ENCODE results near the gene PMP22.

Gene PMP22

DNA sequence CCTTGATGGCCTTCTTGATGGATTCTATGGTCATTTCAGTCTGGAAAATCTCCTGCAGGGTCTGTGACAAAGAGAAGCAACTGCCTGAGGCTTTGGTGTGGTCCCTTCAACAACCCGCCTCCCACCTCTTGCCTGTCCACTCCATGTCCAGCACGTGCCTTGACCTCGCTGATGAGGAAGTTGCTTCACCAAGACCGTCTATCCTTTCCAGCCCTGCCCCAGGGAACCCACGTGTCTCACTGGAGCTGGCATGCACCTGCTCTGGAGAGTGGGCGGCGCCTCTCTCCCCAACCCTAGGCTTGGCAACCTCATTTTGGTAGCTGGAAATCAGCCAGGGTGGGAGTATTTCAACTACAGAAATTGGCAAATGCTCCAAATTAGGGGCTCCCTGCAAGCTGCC is 43.6 kb upstream of the PMP22 start:
- Histone ChIP-seq H3K27ac (ENCODE audit: low read length) (no peak overlapping the region), H2AFZ (ENCODE audit: low read depth, low read length) (no peak overlapping the region), H3K79me2 (ENCODE audit: low read length) (no peaks in the 10 kb centered on the region), H3K4me3 (ENCODE audit: low read length) (no peak overlapping the region), H3K36me3 (replicated peaks; ENCODE audit: low read depth, low read length) (no peaks in the 10 kb centered on the region), H4K20me1 (ENCODE audit: insufficient read depth, low read length) (no peaks in the 10 kb centered on the region), H3K9me3 (ENCODE audit: insufficient read depth, low read length) (no peaks in the 10 kb centered on the region), H3K4me1 (ENCODE audit: low read length) (no peaks in the 10 kb centered on the region), H3K4me2 (ENCODE audit: low read length) (no peak overlapping the region), H3K9ac (ENCODE audit: low read length) (no peak overlapping the region), H3K27me3 (ENCODE audit: low read depth, low read length) (no peaks in the 10 kb centered on the region)
- TF ChIP-seq EZH2phosphoT487 (IDR thresholded peaks at IDR 0.05; ENCODE audit: low read depth), result no peak
- TF ChIP-seq, protein P1, sequence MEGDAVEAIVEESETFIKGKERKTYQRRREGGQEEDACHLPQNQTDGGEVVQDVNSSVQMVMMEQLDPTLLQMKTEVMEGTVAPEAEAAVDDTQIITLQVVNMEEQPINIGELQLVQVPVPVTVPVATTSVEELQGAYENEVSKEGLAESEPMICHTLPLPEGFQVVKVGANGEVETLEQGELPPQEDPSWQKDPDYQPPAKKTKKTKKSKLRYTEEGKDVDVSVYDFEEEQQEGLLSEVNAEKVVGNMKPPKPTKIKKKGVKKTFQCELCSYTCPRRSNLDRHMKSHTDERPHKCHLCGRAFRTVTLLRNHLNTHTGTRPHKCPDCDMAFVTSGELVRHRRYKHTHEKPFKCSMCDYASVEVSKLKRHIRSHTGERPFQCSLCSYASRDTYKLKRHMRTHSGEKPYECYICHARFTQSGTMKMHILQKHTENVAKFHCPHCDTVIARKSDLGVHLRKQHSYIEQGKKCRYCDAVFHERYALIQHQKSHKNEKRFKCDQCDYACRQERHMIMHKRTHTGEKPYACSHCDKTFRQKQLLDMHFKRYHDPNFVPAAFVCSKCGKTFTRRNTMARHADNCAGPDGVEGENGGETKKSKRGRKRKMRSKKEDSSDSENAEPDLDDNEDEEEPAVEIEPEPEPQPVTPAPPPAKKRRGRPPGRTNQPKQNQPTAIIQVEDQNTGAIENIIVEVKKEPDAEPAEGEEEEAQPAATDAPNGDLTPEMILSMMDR (IDR thresholded peaks at IDR 0.05; ENCODE audit: low read depth, low read length), result no peak

DNA sequence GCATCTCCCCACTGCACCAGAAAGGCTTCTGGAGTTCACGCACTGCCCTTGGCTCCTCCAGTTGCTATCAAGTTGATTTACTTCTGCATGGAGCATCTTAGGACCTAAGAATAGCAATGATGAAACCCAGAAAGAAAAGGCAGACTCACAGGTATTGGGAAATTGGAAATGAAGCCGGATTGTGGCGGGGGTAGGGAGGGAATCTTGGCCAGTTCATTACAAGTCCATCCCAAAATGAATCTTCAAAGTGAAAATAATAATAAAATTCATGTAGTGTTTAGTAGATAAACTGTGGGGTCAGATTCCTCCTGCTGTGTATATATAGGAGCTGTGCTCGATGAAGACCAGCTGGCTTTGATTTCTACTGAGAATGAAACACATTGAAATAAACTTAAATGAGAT is 42.6 kb upstream of the PMP22 start:
- Histone ChIP-seq H3K79me2 (ENCODE audit: low read length) (no peaks in the 10 kb centered on the region), H3K36me3 (replicated peaks; ENCODE audit: low read depth, low read length) (no peaks in the 10 kb centered on the region), H3K27me3 (ENCODE audit: low read depth, low read length) (no peaks in the 10 kb centered on the region), H4K20me1 (ENCODE audit: insufficient read depth, low read length) (no peaks in the 10 kb centered on the region), H3K4me2 (ENCODE audit: low read length) (no peak overlapping the region), H3K4me3 (ENCODE audit: low read length) (no peak overlapping the region), H3K4me1 (ENCODE audit: low read length) (no peaks in the 10 kb centered on the region), H2AFZ (ENCODE audit: low read depth, low read length) (no peak overlapping the region), H3K27ac (ENCODE audit: low read length) (no peak overlapping the region), H3K9me3 (ENCODE audit: insufficient read depth, low read length) (no peaks in the 10 kb centered on the region), H3K9ac (ENCODE audit: low read length) (no peak overlapping the region)
- no peak for TF ChIP-seq EZH2phosphoT487 (IDR thresholded peaks at IDR 0.05; ENCODE audit: low read depth)
- TF ChIP-seq, protein P1 (IDR thresholded peaks at IDR 0.05; ENCODE audit: low read depth, low read length), result no peak

DNA sequence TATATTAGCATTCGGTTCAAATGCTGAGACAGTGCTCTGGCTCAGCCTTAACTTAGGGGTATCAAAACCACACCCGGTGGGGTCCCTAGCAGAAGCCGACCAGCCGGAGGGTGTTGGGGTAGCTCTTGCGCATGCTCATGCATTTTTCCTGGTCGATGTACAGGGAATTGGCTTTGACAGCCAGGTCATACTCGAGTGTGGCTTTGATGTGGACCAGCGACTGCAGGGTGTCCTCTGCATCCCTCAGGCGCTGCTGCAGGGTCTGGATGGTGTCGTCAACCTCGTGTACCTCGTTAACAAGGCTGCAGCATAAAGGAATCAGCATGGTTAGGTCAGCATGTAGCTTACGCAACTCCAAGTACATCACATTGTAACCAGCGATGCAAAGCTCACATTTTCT is 38.7 kb upstream of the PMP22 start:
- Histone ChIP-seq H3K27ac (ENCODE audit: low read length) (no peak overlapping the region), H3K9ac (ENCODE audit: low read length) (no peak overlapping the region), H3K4me2 (ENCODE audit: low read length) (no peak overlapping the region), H3K27me3 (ENCODE audit: low read depth, low read length) (no peaks in the 10 kb centered on the region), H2AFZ (ENCODE audit: low read depth, low read length) (no peak overlapping the region), H3K4me3 (ENCODE audit: low read length) (no peak overlapping the region), H3K36me3 (replicated peaks; ENCODE audit: low read depth, low read length) (no peaks in the 10 kb centered on the region), H4K20me1 (ENCODE audit: insufficient read depth, low read length) (no peaks in the 10 kb centered on the region), H3K79me2 (ENCODE audit: low read length) (no peaks in the 10 kb centered on the region), H3K4me1 (ENCODE audit: low read length) (no peaks in the 10 kb centered on the region), H3K9me3 (ENCODE audit: insufficient read depth, low read length) (no peaks in the 10 kb centered on the region)
- no peak for TF ChIP-seq EZH2phosphoT487 (IDR thresholded peaks at IDR 0.05; ENCODE audit: low read depth)
- TF ChIP-seq, protein P1 (IDR thresholded peaks at IDR 0.05; ENCODE audit: low read depth, low read length), result no peak

DNA sequence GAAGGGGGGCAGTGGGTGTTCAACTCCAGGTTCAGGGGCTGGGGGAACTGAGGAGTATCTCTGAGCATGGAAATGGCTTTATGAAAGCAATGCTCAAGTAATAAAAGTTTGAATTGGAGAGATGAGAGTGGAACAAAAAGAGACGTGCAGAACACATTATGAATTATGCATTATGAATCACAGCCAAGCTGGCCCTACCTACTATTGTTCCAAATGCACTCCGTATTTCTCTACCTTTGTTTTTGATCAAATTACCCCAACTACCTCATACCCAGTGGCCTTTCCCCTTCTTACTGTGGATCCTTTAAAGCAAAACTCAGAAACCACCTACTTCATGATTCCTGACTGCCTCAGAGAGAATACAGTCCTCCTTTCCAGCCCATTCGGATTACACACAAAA is 38.1 kb upstream of the PMP22 start:
- TF ChIP-seq, protein P1 (IDR thresholded peaks at IDR 0.05; ENCODE audit: low read depth, low read length), result no peak
- no peak for TF ChIP-seq EZH2phosphoT487 (IDR thresholded peaks at IDR 0.05; ENCODE audit: low read depth)
- Histone ChIP-seq H3K4me1 (ENCODE audit: low read length) (no peaks in the 10 kb centered on the region), H3K4me3 (ENCODE audit: low read length) (no peak overlapping the region), H4K20me1 (ENCODE audit: insufficient read depth, low read length) (no peaks in the 10 kb centered on the region), H3K36me3 (replicated peaks; ENCODE audit: low read depth, low read length) (no peaks in the 10 kb centered on the region), H2AFZ (ENCODE audit: low read depth, low read length) (no peak overlapping the region), H3K79me2 (ENCODE audit: low read length) (no peaks in the 10 kb centered on the region), H3K9ac (ENCODE audit: low read length) (no peak overlapping the region), H3K4me2 (ENCODE audit: low read length) (no peak overlapping the region), H3K27ac (ENCODE audit: low read length) (no peak overlapping the region), H3K9me3 (ENCODE audit: insufficient read depth, low read length) (no peaks in the 10 kb centered on the region), H3K27me3 (ENCODE audit: low read depth, low read length) (no peaks in the 10 kb centered on the region)
